GM23338 (cell line): ENCODE results near the gene CTNND2. TPM values are rescaled to one million over a fixed set of nuclear protein-coding genes. Genes with fewer than 3 reads are reported as not detected.

ENCODE experiments used
- ATAC-seq: fragments of 200-7000 bp; cut with Tn5 transposase; 3 replicates; pipeline ENCODE4 v1.9.1; 2020
- DNase-seq: peaks from one replicate; pipeline ENCODE4 v3.0.0-alpha.2; 2015; ENCODE audit warnings: low spot score
- H2AFZ ChIP-seq: fragments of 200-600 bp; sonication (generic); 2 replicates; pipeline ENCODE4 v1.8.0; 2016; ENCODE audit warnings: antibody characterized with exemption, mild to moderate bottlenecking, moderate library complexity
- H3F3A ChIP-seq: fragments of 200-600 bp; sonication (generic); replicated peaks from 2 replicates; pipeline ENCODE4 v1.8.0; 2017; ENCODE audit warnings: antibody characterized with exemption, mixed run types, low read depth
- H3K27ac ChIP-seq: fragments of 200-600 bp; sonication (generic); 2 replicates; pipeline ENCODE4 v1.6.1; 2016; ENCODE audit warnings: low read depth
- H3K27me3 ChIP-seq: fragments of 200-600 bp; sonication (generic); 2 replicates; pipeline ENCODE4 v1.8.0; 2016; ENCODE audit warnings: mild to moderate bottlenecking, mixed run types, moderate library complexity; ENCODE audit not compliant: insufficient read depth
- H3K36me3 ChIP-seq: fragments of 200-600 bp; sonication (generic); 2 replicates; pipeline ENCODE4 v1.8.0; 2016; ENCODE audit warnings: mild to moderate bottlenecking; ENCODE audit not compliant: insufficient read depth
- H3K4me1 ChIP-seq: fragments of 200-600 bp; sonication (generic); 2 replicates; pipeline ENCODE4 v1.8.0; 2016; ENCODE audit warnings: mild to moderate bottlenecking, moderate library complexity; ENCODE audit not compliant: insufficient read depth
- H3K4me2 ChIP-seq: fragments of 200-600 bp; sonication (generic); 2 replicates; pipeline ENCODE4 v1.7.1; 2017; ENCODE audit warnings: mixed run types
- H3K4me3 ChIP-seq: fragments of 200-600 bp; sonication (generic); 2 replicates; pipeline ENCODE4 v1.6.1; 2016; ENCODE audit warnings: mixed run types
- H3K79me2 ChIP-seq: fragments of 200-600 bp; sonication (generic); replicated peaks from 2 replicates; pipeline ENCODE4 v1.8.0; 2017; ENCODE audit warnings: mild to moderate bottlenecking; ENCODE audit not compliant: insufficient read depth
- H3K9me2 ChIP-seq: fragments of 200-600 bp; sonication (generic); 2 replicates; pipeline ENCODE4 v1.8.0; 2017; ENCODE audit not compliant: insufficient read depth
- H4K20me1 ChIP-seq: fragments of 200-600 bp; sonication (generic); replicated peaks from 2 replicates; pipeline ENCODE4 v1.8.0; 2017; ENCODE audit warnings: mild to moderate bottlenecking; ENCODE audit not compliant: insufficient read depth
- H3K27ac Mint-ChIP-seq: 2 replicates; pipeline ENCODE4 v1.8.0; 2020; ENCODE audit warnings: inconsistent platforms, mild to moderate bottlenecking, moderate library complexity, mixed read lengths
- H3K27me3 Mint-ChIP-seq: 3 replicates; pipeline ENCODE4 v1.8.0; 2022; ENCODE audit warnings: low read depth, mild to moderate bottlenecking, moderate library complexity, mixed read lengths, inconsistent platforms; ENCODE audit not compliant: insufficient read depth, poor library complexity
- H3K36me3 Mint-ChIP-seq: 3 replicates; pipeline ENCODE4 v1.8.0; 2021; ENCODE audit warnings: low read depth, mild to moderate bottlenecking, inconsistent platforms, moderate library complexity, mixed read lengths
- H3K4me1 Mint-ChIP-seq: 3 replicates; pipeline ENCODE4 v1.8.0; 2020; ENCODE audit warnings: mild to moderate bottlenecking, inconsistent platforms, mixed read lengths
- H3K4me3 Mint-ChIP-seq: 3 replicates; pipeline ENCODE4 v1.8.0; 2021; ENCODE audit warnings: moderate library complexity, mild to moderate bottlenecking, inconsistent platforms, mixed read lengths
- H3K9me3 Mint-ChIP-seq: 3 replicates; pipeline ENCODE4 v1.8.0; 2020; ENCODE audit warnings: moderate library complexity, mild to moderate bottlenecking, inconsistent platforms, mixed read lengths
- ETS1 ChIP-seq: IDR thresholded peaks from 2 replicates; pipeline ENCODE4 v1.6.1; 2016; ENCODE audit warnings: antibody characterized with exemption
- EZH2 ChIP-seq: fragments of 200-600 bp; sonication (generic); IDR thresholded peaks from one replicate; pipeline ENCODE4 v1.8.0; 2017; ENCODE audit warnings: antibody characterized with exemption, mild to moderate bottlenecking, low read depth; ENCODE audit not compliant: unreplicated experiment
- EZH2phosphoT487 ChIP-seq: fragments of 200-600 bp; sonication (generic); IDR thresholded peaks from one replicate; pipeline ENCODE4 v1.8.1; 2018; ENCODE audit warnings: antibody characterized with exemption; ENCODE audit not compliant: unreplicated experiment
- JUNB ChIP-seq: IDR thresholded peaks from one replicate; pipeline ENCODE4 v1.6.1; 2016; ENCODE audit warnings: antibody characterized with exemption; ENCODE audit not compliant: unreplicated experiment
- POLR2AphosphoS5 ChIP-seq: IDR thresholded peaks from 2 replicates; pipeline ENCODE4 v1.6.1; 2016; ENCODE audit warnings: antibody characterized with exemption, low read depth
- REST ChIP-seq: IDR thresholded peaks from one replicate; pipeline ENCODE4 v1.6.1; 2018; ENCODE audit warnings: antibody characterized with exemption; ENCODE audit not compliant: unreplicated experiment
- STAT1 ChIP-seq: IDR thresholded peaks from one replicate; pipeline ENCODE4 v1.6.1; 2016; ENCODE audit warnings: antibody characterized with exemption; ENCODE audit not compliant: unreplicated experiment
- ZNF331 ChIP-seq: fragments of 250-450 bp; sonication (Bioruptor Pico); IDR thresholded peaks from 2 replicates; pipeline ENCODE4 v1.5.0; 2020; ENCODE audit warnings: low read depth, mild to moderate bottlenecking, moderate library complexity
- ZNF462 ChIP-seq: fragments of 250-450 bp; sonication (Bioruptor Pico); IDR thresholded peaks from 2 replicates; pipeline ENCODE4 v1.5.0; 2020; ENCODE audit warnings: mild to moderate bottlenecking, moderate library complexity
- polyA plus RNA-seq: library from polyadenylated mRNA; unstranded; fragments of >200 nt; fragmentation: Nextera tagmentation; extraction: Ambion mirVana; gene quantifications from 2 replicates; pipeline ENCODE4 v1.2.1, GENCODE V29; 2016
- total RNA-seq: library from RNA; depleted of rRNA; stranded (reverse); fragments of >200 nt; shearing (Covaris generic); gene quantifications from 2 replicates; pipeline ENCODE4 v1.2.3, GENCODE V29; 2014

Gene CTNND2
- total and polyA plus RNA-seq, 2 experiments from 2014 or later = 5.1 to 7.0 TPM

GRCh38 chr5:11491404-11492075 is 412.7 kb downstream of the CTNND2 start:
- TF ChIP-seq ZNF331 (no peak), REST (no peak), ZNF462 (CRISPR knock-in tag) (no peak), POLR2AphosphoS5 (no peak), EZH2 (no peak), ETS1 (no peak), JUNB (no peak), EZH2phosphoT487 (no peak), STAT1 (no peak)
- Histone ChIP-seq H2AFZ (no peak overlapping the region), H3F3A (no peaks in the 10 kb centered on the region), H3K4me1 (no peaks in the 10 kb centered on the region), H3K36me3 (no peaks in the 10 kb centered on the region), H3K79me2 (no peaks in the 10 kb centered on the region), H3K4me3 (no peak overlapping the region), H3K27me3 (no peaks in the 10 kb centered on the region), H3K27ac (no peak overlapping the region), H4K20me1 (no peaks in the 10 kb centered on the region), H3K9me2 (no peaks in the 10 kb centered on the region), H3K4me2 (no peak overlapping the region)
- Mint-ChIP-seq H3K27ac (no peak overlapping the region), H3K4me3 (no peak overlapping the region), H3K4me1 (no peaks in the 10 kb centered on the region), H3K9me3 (no peaks in the 10 kb centered on the region; the same call in 2 of the 3 replicates), H3K36me3 (no peaks in the 10 kb centered on the region), H3K27me3 (peaks cover 8% of the 10 kb centered on the region)
- ATAC-seq = no peak
- peak; percentile 21 for DNase-seq
